ENCODE data around the gene KIF5C. TPM values are rescaled to one million over a fixed set of nuclear protein-coding genes. Genes with fewer than 3 reads are reported as not detected.
"Not testable (repeated sequence)": the region's sequence is repeated elsewhere in the genome, so short reads cannot be mapped to it uniquely, and the experiment has no call there.

Gene KIF5C
- total RNA-seq = 10 to 100 TPM; 13.5 to 14.1 TPM

- ATAC-seq (peak; percentile 86), DNase-seq (peak; percentile 97)
- peak within 1 kb of the TSS; percentile 82 for H3K4me3 Mint-ChIP-seq
- peaks cover 16% of the 10 kb centered on the region for H3K27me3 Mint-ChIP-seq
- H3K36me3 Mint-ChIP-seq (ENCODE audit: low read depth) = no peaks in the 10 kb centered on the region
- ChIA-PET POLR2A (no interaction called here), CTCF (no interaction called here)
- H3K9me3 Mint-ChIP-seq (ENCODE audit: low read depth) = no peaks in the 10 kb centered on the region
- peaks cover 7% of the 10 kb centered on the region for H3K4me1 Mint-ChIP-seq
- intact Hi-C loops (cut with DNase I, micrococcal nuclease) = loop anchor here (1.0 to 10.0 kb wide), 10 partner anchors 42 to 1033 kb away; partner anchors contain the start of genes ORC4 (in 2 of the 2), EPC2 (in 1 of the 2), MBD5 (in 1 of the 2) and MMADHC (in 1 of the 2)
- peak within 1 kb of the TSS; percentile 73 for H3K27ac Mint-ChIP-seq
Observed at GRCh38 chr2:148874868-148875341, at the start of gene KIF5C. KIF5C (plus strand) TSS chr2:148875227; CDS start chr2:148875618, 391 bp downstream.

- intact Hi-C loops (cut with DNase I, micrococcal nuclease) = no loop called here
- ChIA-PET CTCF (no interaction called here), POLR2A (no interaction called here)
- Mint-ChIP-seq H3K36me3 (ENCODE audit: low read depth) (no peaks in the 10 kb centered on the region), H3K4me1 (no peaks in the 10 kb centered on the region), H3K27me3 (peaks cover 4% of the 10 kb centered on the region), H3K9me3 (ENCODE audit: low read depth) (no peaks in the 10 kb centered on the region), H3K4me3 (no peak overlapping the region), H3K27ac (no peak overlapping the region)
- DNase-seq (no peak), ATAC-seq (no peak)
Observed at GRCh38 chr2:148826791-148827190, 48.2 kb upstream of the KIF5C start.

GRCh38 chr2:148828941-148829340, 46.1 kb upstream of the KIF5C start:
- H3K9me3 Mint-ChIP-seq (ENCODE audit: low read depth) = no peaks in the 10 kb centered on the region
- H3K4me3 Mint-ChIP-seq = no peak overlapping the region

GRCh38 chr2:148829618-148830017, 45.4 kb upstream of the KIF5C start:
- ChIA-PET CTCF (interaction anchor here (0.8 kb wide), 1 partner anchor 12 kb away, joined by 3 read pairs; no protein-coding TSS in a partner anchor), POLR2A (no interaction called here)
- no peak for ATAC-seq
- no peak overlapping the region for H3K4me3 Mint-ChIP-seq
- no peak overlapping the region for H3K27ac Mint-ChIP-seq
- H3K27me3 Mint-ChIP-seq = peaks cover 6% of the 10 kb centered on the region
- no peak for DNase-seq
- H3K9me3 Mint-ChIP-seq (ENCODE audit: low read depth) = no peaks in the 10 kb centered on the region
- intact Hi-C loops (cut with DNase I, micrococcal nuclease) = no loop called here
- no peaks in the 10 kb centered on the region for H3K4me1 Mint-ChIP-seq
- H3K36me3 Mint-ChIP-seq (ENCODE audit: low read depth) = no peaks in the 10 kb centered on the region

More at GRCh38 chr2:148828941-148829340, 46.1 kb upstream of the KIF5C start:
- POLR2A ChIA-PET = no interaction called here
- Mint-ChIP-seq H3K27me3 (peaks cover 7% of the 10 kb centered on the region), H3K4me1 (no peaks in the 10 kb centered on the region), H3K27ac (no peak overlapping the region), H3K36me3 (ENCODE audit: low read depth) (no peaks in the 10 kb centered on the region)
- CTCF ChIA-PET = interaction anchor here (0.8 kb wide), 1 partner anchor 12 kb away, joined by 3 read pairs; no protein-coding TSS in a partner anchor
- ATAC-seq = no peak
- intact Hi-C loops (cut with DNase I, micrococcal nuclease) = no loop called here
- DNase-seq = no peak

- Mint-ChIP-seq H3K4me1 (no peaks in the 10 kb centered on the region), H3K36me3 (ENCODE audit: low read depth) (no peaks in the 10 kb centered on the region), H3K9me3 (ENCODE audit: low read depth) (no peaks in the 10 kb centered on the region), H3K4me3 (no peak overlapping the region), H3K27me3 (peaks cover 13% of the 10 kb centered on the region), H3K27ac (no peak overlapping the region)
- intact Hi-C loops (cut with DNase I, micrococcal nuclease) = no loop called here
- ATAC-seq (no peak), DNase-seq (no peak)
- POLR2A ChIA-PET = no interaction called here
- CTCF ChIA-PET = interaction anchor here (0.7 to 1.1 kb wide), 2 partner anchors 728 to 880 kb away, joined by 3 read pairs; no protein-coding TSS in a partner anchor
Observed at GRCh38 chr2:148832637-148833036, 42.4 kb upstream of the KIF5C start.

GRCh38 chr2:148842050-148842449, 33.0 kb upstream of the KIF5C start:
- ChIA-PET CTCF (interaction anchor here (0.6 kb wide), 1 partner anchor 227 kb away, joined by 3 read pairs; no protein-coding TSS in a partner anchor), POLR2A (no interaction called here)
- peaks cover 3% of the 10 kb centered on the region for H3K4me1 Mint-ChIP-seq
- intact Hi-C loops (cut with DNase I, micrococcal nuclease) = no loop called here
- DNase-seq (no peak), ATAC-seq (no peak)
- peaks cover 6% of the 10 kb centered on the region for H3K27me3 Mint-ChIP-seq
- H3K9me3 Mint-ChIP-seq (ENCODE audit: low read depth) = peaks cover 8% of the 10 kb centered on the region
- H3K36me3 Mint-ChIP-seq (ENCODE audit: low read depth) = no peaks in the 10 kb centered on the region
- H3K4me3 Mint-ChIP-seq = no peak overlapping the region
- no peak overlapping the region for H3K27ac Mint-ChIP-seq

- ChIA-PET CTCF (no interaction called here), POLR2A (interaction anchor here (0.7 kb wide), 1 partner anchor 1504 kb away, joined by 4 read pairs; no protein-coding TSS in a partner anchor)
- Mint-ChIP-seq H3K9me3 (ENCODE audit: low read depth) (peaks cover 10% of the 10 kb centered on the region), H3K4me1 (no peaks in the 10 kb centered on the region), H3K27me3 (peaks cover 8% of the 10 kb centered on the region), H3K27ac (no peak overlapping the region), H3K36me3 (ENCODE audit: low read depth) (peaks cover 2% of the 10 kb centered on the region), H3K4me3 (no peak overlapping the region)
- DNase-seq = no peak
- ATAC-seq = no peak
- intact Hi-C loops (cut with DNase I, micrococcal nuclease) = no loop called here
Observed at GRCh38 chr2:148848146-148848545, 26.9 kb upstream of the KIF5C start.

- ATAC-seq (no peak), DNase-seq (no peak)
- ChIA-PET CTCF (interaction anchor here (0.6 kb wide), 1 partner anchor 555 kb away, joined by 3 read pairs; no protein-coding TSS in a partner anchor), POLR2A (interaction anchor here (0.6 kb wide), 1 partner anchor 370 kb away, joined by 3 read pairs; no protein-coding TSS in a partner anchor)
- Mint-ChIP-seq H3K4me1 (no peaks in the 10 kb centered on the region), H3K36me3 (ENCODE audit: low read depth) (no peaks in the 10 kb centered on the region), H3K9me3 (ENCODE audit: low read depth) (peaks cover 5% of the 10 kb centered on the region), H3K4me3 (no peak overlapping the region), H3K27ac (no peak overlapping the region), H3K27me3 (peaks cover 11% of the 10 kb centered on the region)
- intact Hi-C loops (cut with DNase I, micrococcal nuclease) = no loop called here
Observed at GRCh38 chr2:148853458-148853857, 21.6 kb upstream of the KIF5C start.

- no peaks in the 10 kb centered on the region for H3K4me1 Mint-ChIP-seq
- CTCF ChIA-PET = no interaction called here
- POLR2A ChIA-PET = no interaction called here
Observed at GRCh38 chr2:148860037-148860436, 15.0 kb upstream of the KIF5C start.

GRCh38 chr2:148861367-148861766, 13.7 kb upstream of the KIF5C start:
- CTCF ChIA-PET = no interaction called here
- Mint-ChIP-seq H3K27ac (no peak overlapping the region), H3K4me1 (no peaks in the 10 kb centered on the region), H3K4me3 (no peak overlapping the region), H3K9me3 (ENCODE audit: low read depth) (no peaks in the 10 kb centered on the region), H3K36me3 (ENCODE audit: low read depth) (no peaks in the 10 kb centered on the region), H3K27me3 (peaks cover 12% of the 10 kb centered on the region)
- POLR2A ChIA-PET = no interaction called here
- no peak for DNase-seq
- no peak for ATAC-seq
- intact Hi-C loops (cut with DNase I, micrococcal nuclease) = no loop called here

More at GRCh38 chr2:148860037-148860436, 15.0 kb upstream of the KIF5C start:
- Mint-ChIP-seq H3K27ac (no peak overlapping the region), H3K9me3 (ENCODE audit: low read depth) (no peaks in the 10 kb centered on the region), H3K36me3 (ENCODE audit: low read depth) (no peaks in the 10 kb centered on the region), H3K4me3 (no peak overlapping the region), H3K27me3 (peaks cover 10% of the 10 kb centered on the region)
- intact Hi-C loops (cut with DNase I, micrococcal nuclease) = no loop called here
- ATAC-seq = no peak
- no peak for DNase-seq

- H3K4me1 Mint-ChIP-seq; ATAC-seq; POLR2A ChIA-PET; H3K27ac Mint-ChIP-seq; H3K9me3 Mint-ChIP-seq (ENCODE audit: low read depth); intact Hi-C loops (cut with DNase I, micrococcal nuclease); DNase-seq; H3K4me3 Mint-ChIP-seq; H3K36me3 Mint-ChIP-seq (ENCODE audit: low read depth): not testable (repeated sequence)
- CTCF ChIA-PET = interaction anchor here (0.8 kb wide), 1 partner anchor 19 kb away, joined by 3 read pairs; no protein-coding TSS in a partner anchor
- H3K27me3 Mint-ChIP-seq = peaks cover 12% of the 10 kb centered on the region
Observed at GRCh38 chr2:148862478-148862877, 12.5 kb upstream of the KIF5C start.

- Mint-ChIP-seq H3K9me3 (ENCODE audit: low read depth) (no peaks in the 10 kb centered on the region), H3K4me1 (no peaks in the 10 kb centered on the region), H3K4me3 (no peak overlapping the region), H3K36me3 (ENCODE audit: low read depth) (no peaks in the 10 kb centered on the region), H3K27me3 (peaks cover 26% of the 10 kb centered on the region), H3K27ac (no peak overlapping the region)
- ATAC-seq (no peak), DNase-seq (no peak)
- POLR2A ChIA-PET = no interaction called here
- CTCF ChIA-PET = no interaction called here
- intact Hi-C loops (cut with DNase I, micrococcal nuclease) = no loop called here
Observed at GRCh38 chr2:148865512-148865911, 9.5 kb upstream of the KIF5C start.
